SK-N-SH (cell line): Measurements from ENCODE around the gene IRGQ. TPM values are rescaled to one million over a fixed set of nuclear protein-coding genes. Genes with fewer than 3 reads are reported as not detected.

ENCODE experiments used
- CTCF ChIA-PET: fragments of 300-600, 350-600 bp; formaldehyde crosslinking; extraction: SDS; loops from one replicate; lab custom pipeline; 2021; lab: Yijun Ruan, JAX
- POLR2A ChIA-PET: fragments of 350-600 bp; sonication (Branson Sonifier 250); formaldehyde crosslinking; extraction: SDS; loops from one replicate; lab custom pipeline; 2020; ENCODE audit warnings: antibody characterized with exemption, inconsistent platforms; lab: Yijun Ruan, JAX
- DNase-seq: peaks from one replicate; pipeline ENCODE4 v3.0.0; 2012
- H2AFZ ChIP-seq: fragments of 200-600 bp; sonication (generic); 2 replicates; pipeline ENCODE4 v1.8.1; 2016; ENCODE audit warnings: antibody characterized with exemption, mild to moderate bottlenecking, low read depth
- H3F3A ChIP-seq: fragments of 200-600 bp; sonication (generic); replicated peaks from 2 replicates; pipeline ENCODE3; 2016; ENCODE audit warnings: antibody characterized with exemption, mild to moderate bottlenecking; ENCODE audit not compliant: insufficient read depth
- H3K27ac ChIP-seq, 2 experiments: fragments of 200-500 bp in 1 of 2; fragments of 200-600 bp in 1 of 2; sonication (Bioruptor generic) in 1 of 2; sonication (generic), shearing (Covaris generic) in 1 of 2; 2 replicates each; pipeline versions ENCODE4 v1.5.1 to v1.6.1; 2014 to 2016; ENCODE audit warnings: low read depth in 2 of 2, inconsistent platforms in 1 of 2, low read length in 1 of 2, mild to moderate bottlenecking in 1 of 2, mixed read lengths in 1 of 2
- H3K27me3 ChIP-seq: fragments of 200-600 bp; sonication (generic), shearing (Covaris generic); 2 replicates; pipeline ENCODE4 v1.6.1; 2016; ENCODE audit warnings: mixed run types; ENCODE audit not compliant: insufficient read depth
- H3K36me3 ChIP-seq, 2 experiments: fragments of 200-500 bp in 1 of 2; fragments of 200-600 bp in 1 of 2; sonication (Bioruptor generic) in 1 of 2; sonication (generic) in 1 of 2; replicated peaks in 1 of 2; 2 replicates each; pipeline versions ENCODE3 to v1.5.1; 2014 to 2016; ENCODE audit warnings: low read length in 1 of 2, mild to moderate bottlenecking in 1 of 2; ENCODE audit not compliant: insufficient read depth in 2 of 2, control insufficient read depth in 1 of 2
- H3K4me1 ChIP-seq, 2 experiments: fragments of 200-500 bp in 1 of 2; fragments of 200-600 bp in 1 of 2; sonication (Bioruptor generic) in 1 of 2; sonication (generic), shearing (Covaris generic) in 1 of 2; 2 replicates each; pipeline versions ENCODE4 v1.5.1 to v1.6.1; 2014 to 2016; ENCODE audit warnings: low read depth in 1 of 2, low read length in 1 of 2, mixed run types in 1 of 2; ENCODE audit not compliant: insufficient read depth in 2 of 2, control insufficient read depth in 1 of 2
- H3K4me2 ChIP-seq: fragments of 200-600 bp; sonication (generic), shearing (Covaris generic); 2 replicates; pipeline ENCODE4 v1.6.1; 2017; ENCODE audit warnings: mixed run types
- H3K4me3 ChIP-seq, 2 experiments: fragments of 200-500 bp in 1 of 2; fragments of 200-600 bp in 1 of 2; sonication (Bioruptor generic) in 1 of 2; sonication (generic), shearing (Covaris generic) in 1 of 2; 2 replicates each; pipeline versions ENCODE4 v1.5.1 to v1.8.1; 2014 to 2016; ENCODE audit warnings: low read depth in 2 of 2, inconsistent platforms in 1 of 2, low read length in 1 of 2, mild to moderate bottlenecking in 1 of 2, mixed read lengths in 1 of 2, moderate library complexity in 1 of 2
- H3K79me2 ChIP-seq: fragments of 200-600 bp; sonication (generic); 2 replicates; pipeline ENCODE4 v1.8.1; 2017; ENCODE audit warnings: mild to moderate bottlenecking; ENCODE audit not compliant: insufficient read depth
- H3K9ac ChIP-seq: fragments of 200-600 bp; sonication (generic); 2 replicates; pipeline ENCODE4 v1.6.1; 2017; ENCODE audit warnings: mixed run types
- H3K9me2 ChIP-seq: fragments of 200-600 bp; sonication (generic); 2 replicates; pipeline ENCODE4 v1.6.1; 2017; ENCODE audit warnings: mixed run types
- H3K9me3 ChIP-seq: fragments of 200-600 bp; sonication (generic); 2 replicates; pipeline ENCODE4 v1.6.1; 2017; ENCODE audit warnings: mixed run types, mild to moderate bottlenecking, moderate library complexity
- H4K20me1 ChIP-seq: fragments of 200-600 bp; sonication (generic); 2 replicates; pipeline ENCODE4 v1.6.1; 2017; ENCODE audit warnings: mild to moderate bottlenecking, mixed run types; ENCODE audit not compliant: insufficient read depth
- CHD2 ChIP-seq: fragments of 150-350 bp; IDR thresholded peaks from 2 replicates; pipeline ENCODE4 v1.6.1; 2018; ENCODE audit warnings: low read length; ENCODE audit not compliant: partially characterized antibody
- FOSL2 ChIP-seq: IDR thresholded peaks from 2 replicates; pipeline ENCODE4 v1.4.0; 2012; ENCODE audit warnings: low read depth, mild to moderate bottlenecking, moderate library complexity, borderline replicate concordance
- FOXM1 ChIP-seq: IDR thresholded peaks from 2 replicates; pipeline ENCODE4 v1.4.0; 2012; ENCODE audit warnings: low read depth, mild to moderate bottlenecking
- GABPA ChIP-seq: IDR thresholded peaks from 2 replicates; pipeline ENCODE4 v1.4.0; 2012; ENCODE audit warnings: low read depth, mild to moderate bottlenecking
- GATA2 ChIP-seq: sonication (generic); formaldehyde crosslinking; IDR thresholded peaks from 2 replicates; pipeline ENCODE4 v1.5.0; 2020; ENCODE audit warnings: mild to moderate bottlenecking, missing genetic modification reagents
- JUND ChIP-seq: IDR thresholded peaks from 2 replicates; pipeline ENCODE4 v1.4.0; 2012
- MEF2A ChIP-seq: IDR thresholded peaks from 2 replicates; pipeline ENCODE4 v1.4.0; 2012; ENCODE audit warnings: low read depth, borderline replicate concordance
- MXI1 ChIP-seq: IDR thresholded peaks from 2 replicates; pipeline ENCODE4 v1.6.1; 2012; ENCODE audit warnings: mild to moderate bottlenecking, low read depth, low read length, improper control_type of control experiment
- NFIC ChIP-seq: IDR thresholded peaks from 2 replicates; pipeline ENCODE4 v1.4.0; 2012; ENCODE audit warnings: borderline replicate concordance
- NRF1 ChIP-seq: IDR thresholded peaks from 2 replicates; pipeline ENCODE4 v1.6.1; 2012; ENCODE audit warnings: low read depth, mild to moderate bottlenecking, low read length
- RCOR1 ChIP-seq: fragments of 150-350 bp; IDR thresholded peaks from 2 replicates; pipeline ENCODE4 v1.6.1; 2017; ENCODE audit warnings: antibody characterized with exemption, low read length
- RFX5 ChIP-seq: IDR thresholded peaks from 2 replicates; pipeline ENCODE4 v1.6.1; 2012; ENCODE audit warnings: mild to moderate bottlenecking, improper control_type of control experiment, low read length
- SIN3A ChIP-seq: IDR thresholded peaks from 2 replicates; pipeline ENCODE4 v1.6.1; 2012; ENCODE audit warnings: low read depth, mild to moderate bottlenecking, low read length, moderate library complexity, borderline replicate concordance
- SMC3 ChIP-seq: IDR thresholded peaks from 2 replicates; pipeline ENCODE4 v1.6.1; 2012; ENCODE audit warnings: low read depth, low read length, improper control_type of control experiment
- TAF1 ChIP-seq: IDR thresholded peaks from 2 replicates; pipeline ENCODE4 v1.6.1; 2012; ENCODE audit warnings: low read depth, mild to moderate bottlenecking, low read length, moderate library complexity, borderline replicate concordance
- WGBS: methylation state at CpG from one replicate; pipeline ENCODE4 v1.1.6; 2017; ENCODE audit warnings: low lambda C conversion rate; 5-methylcytosine and 5-hydroxymethylcytosine counted together
- polyA plus RNA-seq, 3 experiments: library from polyadenylated mRNA; depleted of rRNA; stranded (reverse); fragments of >200 nt; gene quantifications; 2 replicates each; pipeline ENCODE4 v1.2.3, GENCODE V29; 2012
- TF ChIP-seq, protein P1 (sequence below): fragments of 150-350 bp; IDR thresholded peaks from 2 replicates; pipeline ENCODE4 v1.6.1; 2017; ENCODE audit warnings: antibody characterized with exemption, low read length, low read depth, borderline replicate concordance
- TF ChIP-seq, protein P2 (sequence below): IDR thresholded peaks from 2 replicates; pipeline ENCODE4 v1.4.0; 2012; ENCODE audit warnings: low read depth
- TF ChIP-seq, protein P3 (sequence below): IDR thresholded peaks from 2 replicates; pipeline ENCODE4 v1.4.0; 2012; ENCODE audit warnings: low read depth, borderline replicate concordance
- TF ChIP-seq, protein P4 (sequence below): IDR thresholded peaks from 2 replicates; pipeline ENCODE4 v1.6.1; 2012; ENCODE audit warnings: mild to moderate bottlenecking, low read depth, low read length, moderate library complexity
- TF ChIP-seq, protein P5 (sequence below): fragments of 150-350 bp; IDR thresholded peaks from 2 replicates; pipeline ENCODE4 v1.6.1; 2016; ENCODE audit warnings: mild to moderate bottlenecking, low read depth, low read length
- TF ChIP-seq, protein P6 (sequence below): fragments of 200-600 bp; sonication (generic); IDR thresholded peaks from 2 replicates; pipeline ENCODE4 v1.6.1; 2017; ENCODE audit warnings: antibody characterized with exemption, mild to moderate bottlenecking, moderate library complexity

The IRGQ gene
- polyA plus RNA-seq, 1 of the 3 experiments (the other 2 are of a cell fraction), result 8.4 TPM

DNA sequence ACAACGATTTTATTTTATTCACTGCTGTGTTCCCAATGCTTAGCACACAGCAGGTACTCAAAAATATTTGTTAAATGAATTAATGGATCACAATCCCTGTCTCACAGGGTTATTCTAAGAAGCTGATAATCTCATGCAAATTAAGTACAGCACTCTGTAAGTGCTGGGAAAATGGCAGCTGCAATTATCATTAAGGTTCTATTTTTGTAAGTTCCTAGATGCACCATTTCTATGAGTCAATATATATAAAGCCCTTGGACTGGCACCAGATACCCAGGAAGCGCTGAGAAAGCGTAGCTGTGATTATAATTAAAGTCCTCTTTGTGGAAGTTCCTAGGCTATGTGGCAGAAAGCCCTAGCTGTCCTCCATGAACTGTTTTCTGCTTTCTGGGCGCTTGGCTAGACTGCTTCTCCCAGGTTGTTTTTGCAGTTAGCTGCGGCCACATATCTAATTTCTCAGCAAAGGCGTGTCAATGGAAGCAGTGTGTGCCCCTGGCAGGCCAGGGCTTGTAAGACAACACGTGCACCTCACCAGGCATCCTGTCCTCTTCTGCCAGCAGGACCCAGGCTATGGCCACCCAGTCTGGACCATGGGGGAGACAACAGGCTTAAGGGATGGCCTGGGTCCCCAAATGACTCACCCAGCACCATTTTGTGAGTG lies 10.8 kb upstream of the IRGQ start (continued):
- TF ChIP-seq, protein P1, sequence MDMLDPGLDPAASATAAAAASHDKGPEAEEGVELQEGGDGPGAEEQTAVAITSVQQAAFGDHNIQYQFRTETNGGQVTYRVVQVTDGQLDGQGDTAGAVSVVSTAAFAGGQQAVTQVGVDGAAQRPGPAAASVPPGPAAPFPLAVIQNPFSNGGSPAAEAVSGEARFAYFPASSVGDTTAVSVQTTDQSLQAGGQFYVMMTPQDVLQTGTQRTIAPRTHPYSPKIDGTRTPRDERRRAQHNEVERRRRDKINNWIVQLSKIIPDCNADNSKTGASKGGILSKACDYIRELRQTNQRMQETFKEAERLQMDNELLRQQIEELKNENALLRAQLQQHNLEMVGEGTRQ, result no peak
- no peak for TF ChIP-seq MEF2A
- TF ChIP-seq, protein P2, sequence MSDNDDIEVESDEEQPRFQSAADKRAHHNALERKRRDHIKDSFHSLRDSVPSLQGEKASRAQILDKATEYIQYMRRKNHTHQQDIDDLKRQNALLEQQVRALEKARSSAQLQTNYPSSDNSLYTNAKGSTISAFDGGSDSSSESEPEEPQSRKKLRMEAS, result no peak
- TF ChIP-seq FOSL2, result no peak
- TF ChIP-seq, protein P3, sequence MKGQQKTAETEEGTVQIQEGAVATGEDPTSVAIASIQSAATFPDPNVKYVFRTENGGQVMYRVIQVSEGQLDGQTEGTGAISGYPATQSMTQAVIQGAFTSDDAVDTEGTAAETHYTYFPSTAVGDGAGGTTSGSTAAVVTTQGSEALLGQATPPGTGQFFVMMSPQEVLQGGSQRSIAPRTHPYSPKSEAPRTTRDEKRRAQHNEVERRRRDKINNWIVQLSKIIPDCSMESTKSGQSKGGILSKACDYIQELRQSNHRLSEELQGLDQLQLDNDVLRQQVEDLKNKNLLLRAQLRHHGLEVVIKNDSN, result no peak
- TF ChIP-seq CHD2, result no peak
- TF ChIP-seq, all 33 proteins: peak for 0

DNA sequence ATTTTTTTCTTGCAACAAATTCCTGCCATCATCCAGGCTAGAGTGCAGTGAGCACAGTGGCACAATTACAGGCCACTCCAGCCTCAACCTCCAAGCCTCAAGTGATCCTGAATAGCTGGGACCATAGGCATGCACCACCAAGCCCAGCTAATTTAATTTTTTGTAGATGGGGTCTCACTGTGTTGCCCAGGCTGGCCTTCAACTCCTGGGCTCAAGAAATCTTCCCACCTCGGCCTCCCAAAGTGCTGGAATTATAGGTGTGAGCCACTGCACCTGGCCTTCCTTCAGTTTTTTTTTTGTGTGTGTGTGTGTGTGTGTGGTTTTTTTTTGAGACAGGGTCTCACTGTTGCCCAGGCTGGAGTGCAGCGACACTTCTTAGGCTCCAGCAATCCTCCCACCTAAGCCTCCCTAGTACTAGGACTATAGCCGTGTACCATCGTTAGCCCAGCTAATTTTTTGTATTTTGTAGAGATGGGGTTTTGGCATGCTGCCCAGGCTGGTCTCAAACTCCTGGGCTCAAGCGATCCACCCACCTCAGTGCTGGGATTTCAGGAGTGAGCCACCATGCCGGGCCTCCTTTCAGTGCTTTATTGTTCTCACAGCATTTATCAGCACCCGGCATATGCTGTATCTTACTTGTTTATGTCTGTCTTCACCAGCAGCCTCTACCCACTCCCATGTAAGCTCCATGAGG lies 10.1 kb upstream of the IRGQ start:
- WGBS, result 74% methylated on average over 7 of the region's 7 CpGs
- no peaks in the 10 kb centered on the region for H3K27me3 ChIP-seq
- no peak overlapping the region for H3K4me3 ChIP-seq
- H3K4me2 ChIP-seq, result no peak overlapping the region
- ChIA-PET CTCF (interaction anchor here (0.8 to 1.1 kb wide), 2 partner anchors 9 to 12 kb away, joined by 3 read pairs; no protein-coding TSS in a partner anchor), POLR2A (no interaction called here)
- no peaks in the 10 kb centered on the region for H3K4me1 ChIP-seq
- peaks cover 16% of the 10 kb centered on the region for H3F3A ChIP-seq
- H3K9me3 ChIP-seq, result no peaks in the 10 kb centered on the region
- H3K36me3 ChIP-seq, result peaks cover 9 to 11% of the 10 kb centered on the region in 2 experiments
- no peak overlapping the region for H3K27ac ChIP-seq
- H3K9ac ChIP-seq, result no peak overlapping the region
- H3K9me2 ChIP-seq, result no peaks in the 10 kb centered on the region
- H2AFZ ChIP-seq, result no peak overlapping the region
- TF ChIP-seq MXI1 (no peak), GABPA (no peak), MEF2A (no peak), GATA2 (CRISPR knock-in tag) (no peak), TAF1 (no peak), SMC3 (no peak), FOXM1 (no peak), RCOR1 (no peak), RFX5 (no peak), JUND (no peak), NRF1 (no peak), NFIC (no peak), CHD2 (no peak), SIN3A (no peak)
- TF ChIP-seq, protein P2, result no peak
- TF ChIP-seq, protein P4, sequence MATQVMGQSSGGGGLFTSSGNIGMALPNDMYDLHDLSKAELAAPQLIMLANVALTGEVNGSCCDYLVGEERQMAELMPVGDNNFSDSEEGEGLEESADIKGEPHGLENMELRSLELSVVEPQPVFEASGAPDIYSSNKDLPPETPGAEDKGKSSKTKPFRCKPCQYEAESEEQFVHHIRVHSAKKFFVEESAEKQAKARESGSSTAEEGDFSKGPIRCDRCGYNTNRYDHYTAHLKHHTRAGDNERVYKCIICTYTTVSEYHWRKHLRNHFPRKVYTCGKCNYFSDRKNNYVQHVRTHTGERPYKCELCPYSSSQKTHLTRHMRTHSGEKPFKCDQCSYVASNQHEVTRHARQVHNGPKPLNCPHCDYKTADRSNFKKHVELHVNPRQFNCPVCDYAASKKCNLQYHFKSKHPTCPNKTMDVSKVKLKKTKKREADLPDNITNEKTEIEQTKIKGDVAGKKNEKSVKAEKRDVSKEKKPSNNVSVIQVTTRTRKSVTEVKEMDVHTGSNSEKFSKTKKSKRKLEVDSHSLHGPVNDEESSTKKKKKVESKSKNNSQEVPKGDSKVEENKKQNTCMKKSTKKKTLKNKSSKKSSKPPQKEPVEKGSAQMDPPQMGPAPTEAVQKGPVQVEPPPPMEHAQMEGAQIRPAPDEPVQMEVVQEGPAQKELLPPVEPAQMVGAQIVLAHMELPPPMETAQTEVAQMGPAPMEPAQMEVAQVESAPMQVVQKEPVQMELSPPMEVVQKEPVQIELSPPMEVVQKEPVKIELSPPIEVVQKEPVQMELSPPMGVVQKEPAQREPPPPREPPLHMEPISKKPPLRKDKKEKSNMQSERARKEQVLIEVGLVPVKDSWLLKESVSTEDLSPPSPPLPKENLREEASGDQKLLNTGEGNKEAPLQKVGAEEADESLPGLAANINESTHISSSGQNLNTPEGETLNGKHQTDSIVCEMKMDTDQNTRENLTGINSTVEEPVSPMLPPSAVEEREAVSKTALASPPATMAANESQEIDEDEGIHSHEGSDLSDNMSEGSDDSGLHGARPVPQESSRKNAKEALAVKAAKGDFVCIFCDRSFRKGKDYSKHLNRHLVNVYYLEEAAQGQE, result no peak
- TF ChIP-seq, protein P5, sequence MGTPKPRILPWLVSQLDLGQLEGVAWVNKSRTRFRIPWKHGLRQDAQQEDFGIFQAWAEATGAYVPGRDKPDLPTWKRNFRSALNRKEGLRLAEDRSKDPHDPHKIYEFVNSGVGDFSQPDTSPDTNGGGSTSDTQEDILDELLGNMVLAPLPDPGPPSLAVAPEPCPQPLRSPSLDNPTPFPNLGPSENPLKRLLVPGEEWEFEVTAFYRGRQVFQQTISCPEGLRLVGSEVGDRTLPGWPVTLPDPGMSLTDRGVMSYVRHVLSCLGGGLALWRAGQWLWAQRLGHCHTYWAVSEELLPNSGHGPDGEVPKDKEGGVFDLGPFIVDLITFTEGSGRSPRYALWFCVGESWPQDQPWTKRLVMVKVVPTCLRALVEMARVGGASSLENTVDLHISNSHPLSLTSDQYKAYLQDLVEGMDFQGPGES, result no peak
- TF ChIP-seq, protein P6, sequence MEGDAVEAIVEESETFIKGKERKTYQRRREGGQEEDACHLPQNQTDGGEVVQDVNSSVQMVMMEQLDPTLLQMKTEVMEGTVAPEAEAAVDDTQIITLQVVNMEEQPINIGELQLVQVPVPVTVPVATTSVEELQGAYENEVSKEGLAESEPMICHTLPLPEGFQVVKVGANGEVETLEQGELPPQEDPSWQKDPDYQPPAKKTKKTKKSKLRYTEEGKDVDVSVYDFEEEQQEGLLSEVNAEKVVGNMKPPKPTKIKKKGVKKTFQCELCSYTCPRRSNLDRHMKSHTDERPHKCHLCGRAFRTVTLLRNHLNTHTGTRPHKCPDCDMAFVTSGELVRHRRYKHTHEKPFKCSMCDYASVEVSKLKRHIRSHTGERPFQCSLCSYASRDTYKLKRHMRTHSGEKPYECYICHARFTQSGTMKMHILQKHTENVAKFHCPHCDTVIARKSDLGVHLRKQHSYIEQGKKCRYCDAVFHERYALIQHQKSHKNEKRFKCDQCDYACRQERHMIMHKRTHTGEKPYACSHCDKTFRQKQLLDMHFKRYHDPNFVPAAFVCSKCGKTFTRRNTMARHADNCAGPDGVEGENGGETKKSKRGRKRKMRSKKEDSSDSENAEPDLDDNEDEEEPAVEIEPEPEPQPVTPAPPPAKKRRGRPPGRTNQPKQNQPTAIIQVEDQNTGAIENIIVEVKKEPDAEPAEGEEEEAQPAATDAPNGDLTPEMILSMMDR, result no peak
- peaks cover 16% of the 10 kb centered on the region for H3K79me2 ChIP-seq
- no peak for DNase-seq
- H4K20me1 ChIP-seq, result no peaks in the 10 kb centered on the region
